Upper lobe of left lung (tissue), 4 donors: ENCODE measurements around the gene SAMSN1.
A peak's percentile ranks its signal among the peaks of the same experiment; 100 is the strongest.

Experiments used
- EP300 ChIP-seq, 4 donors: sonication (generic); formaldehyde crosslinking; IDR thresholded peaks; one replicate each; pipeline ENCODE4 v1.5.1; 2017; ENCODE audit warnings: antibody characterized with exemption in 4 of 4, control low read depth in 2 of 4
- TF ChIP-seq, protein P1 (sequence below), 6 experiments: fragments of 450-650 bp in 4 of 6; fragments of 200-600 bp in 2 of 6; sonication (generic) in 2 of 6; IDR thresholded peaks; one replicate each; pipeline ENCODE4 v1.5.1; 2016 to 2019; ENCODE audit warnings: antibody characterized with exemption in 6 of 6

DNA sequence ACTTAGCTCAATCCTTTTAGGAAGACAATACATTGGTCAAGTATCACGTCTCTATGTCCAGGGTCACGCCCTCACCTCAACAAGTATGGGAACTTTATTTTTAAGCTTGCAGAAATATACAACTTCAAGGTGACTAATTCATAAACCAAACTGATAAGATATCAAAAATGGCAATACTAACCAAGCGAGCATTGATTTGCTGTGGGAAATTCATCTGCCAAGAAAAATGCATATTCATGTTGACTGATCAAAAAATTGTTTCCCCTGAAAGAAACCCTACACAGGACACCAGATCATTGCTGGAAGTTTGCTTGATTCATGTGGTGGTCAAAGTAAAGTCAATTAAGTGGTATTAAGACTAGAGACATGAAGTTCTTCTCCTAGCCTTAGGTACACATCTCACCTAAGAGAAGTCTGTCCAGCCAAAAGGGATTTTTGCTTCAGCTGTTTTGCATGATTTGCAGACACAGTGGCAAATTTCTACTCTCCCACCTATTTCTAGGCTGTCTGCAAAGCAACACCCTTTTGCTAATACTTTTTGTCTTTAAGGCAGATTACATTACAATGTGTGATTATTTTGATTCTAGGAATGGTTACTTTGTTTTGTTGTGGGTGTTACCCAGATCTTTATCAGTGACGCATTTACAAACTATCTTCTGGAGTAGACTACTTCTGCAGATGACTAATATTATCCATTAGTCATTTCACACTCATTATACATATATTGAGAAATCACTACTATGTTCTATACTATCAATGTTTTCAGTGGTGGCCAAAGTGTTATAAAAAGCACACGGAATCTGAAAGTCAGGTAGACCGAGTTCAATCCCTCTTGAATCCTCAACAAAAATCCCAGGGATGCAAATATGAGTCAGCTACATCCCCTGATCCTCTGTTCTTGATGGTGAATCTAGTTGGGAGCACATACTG lies 12.4 kb downstream of the SAMSN1 start:
- TF ChIP-seq, protein P1, sequence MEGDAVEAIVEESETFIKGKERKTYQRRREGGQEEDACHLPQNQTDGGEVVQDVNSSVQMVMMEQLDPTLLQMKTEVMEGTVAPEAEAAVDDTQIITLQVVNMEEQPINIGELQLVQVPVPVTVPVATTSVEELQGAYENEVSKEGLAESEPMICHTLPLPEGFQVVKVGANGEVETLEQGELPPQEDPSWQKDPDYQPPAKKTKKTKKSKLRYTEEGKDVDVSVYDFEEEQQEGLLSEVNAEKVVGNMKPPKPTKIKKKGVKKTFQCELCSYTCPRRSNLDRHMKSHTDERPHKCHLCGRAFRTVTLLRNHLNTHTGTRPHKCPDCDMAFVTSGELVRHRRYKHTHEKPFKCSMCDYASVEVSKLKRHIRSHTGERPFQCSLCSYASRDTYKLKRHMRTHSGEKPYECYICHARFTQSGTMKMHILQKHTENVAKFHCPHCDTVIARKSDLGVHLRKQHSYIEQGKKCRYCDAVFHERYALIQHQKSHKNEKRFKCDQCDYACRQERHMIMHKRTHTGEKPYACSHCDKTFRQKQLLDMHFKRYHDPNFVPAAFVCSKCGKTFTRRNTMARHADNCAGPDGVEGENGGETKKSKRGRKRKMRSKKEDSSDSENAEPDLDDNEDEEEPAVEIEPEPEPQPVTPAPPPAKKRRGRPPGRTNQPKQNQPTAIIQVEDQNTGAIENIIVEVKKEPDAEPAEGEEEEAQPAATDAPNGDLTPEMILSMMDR (IDR thresholded peaks at IDR 0.05) = no peak
- TF ChIP-seq EP300 (IDR thresholded peaks at IDR 0.05) = peak in 1 of 4 donors; percentile 45
